Adrenal gland (tissue), 12 donors: Measurements from ENCODE around the gene MRI1. TPM values are rescaled to one million over a fixed set of nuclear protein-coding genes. Genes with fewer than 3 reads are reported as not detected.

Source experiments
- DNase-seq, 7 donors: peaks; one replicate each; pipeline ENCODE4 v3.0.0-alpha.2; 2019 to 2020
- H3K27ac ChIP-seq, 5 donors: fragments of 200-600 bp; sonication (generic) in 4 of 5; 1 replicate in 3 of 5; 2 replicates in 2 of 5; pipeline versions ENCODE4 v1.5.1 to v1.8.0; 2016 to 2020; ENCODE audit warnings: mild to moderate bottlenecking in 1 of 5
- H3K27me3 ChIP-seq: fragments of 200-600 bp; 2 replicates; pipeline ENCODE4 v1.8.0; 2021
- H3K36me3 ChIP-seq, 2 donors: fragments of 200-600 bp; replicated peaks in 1 of 2; 1 replicate in 1 of 2; 2 replicates in 1 of 2; pipeline versions ENCODE4 v1.5.1 to v1.8.0; 2018 to 2022
- H3K4me1 ChIP-seq, 2 donors: fragments of 200-600 bp; replicated peaks in 1 of 2; 1 replicate in 1 of 2; 2 replicates in 1 of 2; pipeline versions ENCODE4 v1.5.1 to v1.8.0; 2018 to 2021
- H3K4me3 ChIP-seq, 4 donors: fragments of 200-600 bp; sonication (generic) in 3 of 4; one replicate each; pipeline ENCODE4 v1.5.1; 2016 to 2018
- H3K9me3 ChIP-seq, 3 donors: fragments of 200-600 bp; sonication (generic) in 1 of 3; replicated peaks in 1 of 3; 1 replicate in 2 of 3; 2 replicates in 1 of 3; pipeline versions ENCODE4 v1.5.1 to v1.8.0; 2016 to 2021
- POLR2A ChIP-seq, 2 donors: fragments of 450-650 bp; IDR thresholded peaks; one replicate each; pipeline ENCODE4 v1.6.1; 2017; ENCODE audit warnings: antibody characterized with exemption in 2 of 2, mild to moderate bottlenecking in 2 of 2, moderate library complexity in 1 of 2
- WGBS, 4 donors: extraction: QIAGEN DNeasy Blood & Tissue Kit in 2 of 4; methylation state at CpG; one replicate each; pipeline versions ENCODE4 v1.1.5 to v1.1.7; 2013 to 2017; 5-methylcytosine and 5-hydroxymethylcytosine counted together
- intact Hi-C, 2 donors: fragments of 100-400 bp; cut with DNase I; formaldehyde crosslinking; loops; one replicate each; pipeline versions ENCODE4 v1.14.1 to v1.15.0; 2022 to 2023
- polyA plus RNA-seq, 3 donors: library from polyadenylated mRNA; stranded (reverse); fragments of 200-250 nt in 2 of 3; fragments of 350-450 nt in 1 of 3; fragmentation: Illumina TruSeq in 1 of 3; extraction: RNeasy Lipid Tissue Mini Kit (QIAGEN cat#74804) in 1 of 3; gene quantifications; one replicate each; pipeline ENCODE4 v1.2.3, GENCODE V29; 2013 to 2014
- total RNA-seq, 9 donors: library from RNA; depleted of rRNA in 4 of 9; stranded (reverse); fragments of >200 nt in 4 of 9; fragments of 120-200 nt in 1 of 9; fragmentation: NEBNext Ultra II Directional in 1 of 9; extraction: Animal tissue kit (Norgen Biotek cat#: 25700) in 1 of 9; gene quantifications; one replicate each; pipeline versions ENCODE4 v1.1.0 to v1.2.4, GENCODE V29; 2013 to 2023
- TF ChIP-seq, protein P1 (sequence below), 6 experiments: fragments of 450-650 bp in 4 of 6; fragments of 200-600 bp in 2 of 6; sonication (generic) in 1 of 6; IDR thresholded peaks; 1 replicate in 5 of 6; 2 replicates in 1 of 6; pipeline versions ENCODE4 v1.5.1 to v1.8.0; 2016 to 2021; ENCODE audit warnings: antibody characterized with exemption in 6 of 6, mild to moderate bottlenecking in 2 of 6, moderate library complexity in 1 of 6
- donor health status: healthy with polysubstance abuse.
- donor health status: Bipolar disorder and iron deficiency.
- donor health status: DM: yes; HTN: yes; CAD: no.
- donor health status: DM: no; HTN: no; CAD: no.
- donor health status: DM: no; HTN: no; CAD: no.
- donor health status: DM: yes; HTN: yes; CAD: no.

Gene MRI1
- total and polyA plus RNA-seq, 12 donors: 11.9 to 69.6 (median 38.1) TPM

DNA sequence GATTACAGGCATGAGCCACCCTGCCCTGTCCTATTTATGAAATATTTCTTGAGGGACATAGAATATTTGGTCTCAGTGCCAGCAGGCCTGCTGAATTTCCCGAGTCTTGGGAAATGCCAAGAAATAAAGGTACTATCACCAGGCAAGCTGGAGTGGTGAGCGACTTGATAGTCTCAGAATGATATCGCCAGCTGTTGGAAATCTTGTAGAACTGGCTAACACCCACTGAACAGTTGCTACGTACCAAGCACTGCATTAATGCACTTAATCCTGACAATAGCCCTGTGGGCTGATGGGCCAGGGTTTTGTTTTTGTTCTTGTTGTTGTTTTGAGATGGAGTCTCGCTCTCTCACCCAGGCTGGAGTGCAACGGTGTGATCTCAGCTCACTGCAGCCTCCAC is 42.2 kb upstream of the MRI1 start:
- Histone ChIP-seq H3K27me3 (no peaks in the 10 kb centered on the region), H3K9me3 (no peaks in the 10 kb centered on the region), H3K4me1 (no peaks in the 10 kb centered on the region), H3K27ac (no peak overlapping the region), H3K36me3 (no peaks in the 10 kb centered on the region), H3K4me3 (no peak overlapping the region)
- DNase-seq: no peak
- WGBS, 4 donors: 70 to 80% (median 77%) methylated on average over 5 to 6 of the region's 6 CpGs
- intact Hi-C loops: loop anchor here (5.0 to 10.0 kb wide), 2 partner anchors 125 to 127 kb away; no protein-coding TSS in a partner anchor
- TF ChIP-seq POLR2A (IDR thresholded peaks at IDR 0.05): no peak
- TF ChIP-seq, protein P1, sequence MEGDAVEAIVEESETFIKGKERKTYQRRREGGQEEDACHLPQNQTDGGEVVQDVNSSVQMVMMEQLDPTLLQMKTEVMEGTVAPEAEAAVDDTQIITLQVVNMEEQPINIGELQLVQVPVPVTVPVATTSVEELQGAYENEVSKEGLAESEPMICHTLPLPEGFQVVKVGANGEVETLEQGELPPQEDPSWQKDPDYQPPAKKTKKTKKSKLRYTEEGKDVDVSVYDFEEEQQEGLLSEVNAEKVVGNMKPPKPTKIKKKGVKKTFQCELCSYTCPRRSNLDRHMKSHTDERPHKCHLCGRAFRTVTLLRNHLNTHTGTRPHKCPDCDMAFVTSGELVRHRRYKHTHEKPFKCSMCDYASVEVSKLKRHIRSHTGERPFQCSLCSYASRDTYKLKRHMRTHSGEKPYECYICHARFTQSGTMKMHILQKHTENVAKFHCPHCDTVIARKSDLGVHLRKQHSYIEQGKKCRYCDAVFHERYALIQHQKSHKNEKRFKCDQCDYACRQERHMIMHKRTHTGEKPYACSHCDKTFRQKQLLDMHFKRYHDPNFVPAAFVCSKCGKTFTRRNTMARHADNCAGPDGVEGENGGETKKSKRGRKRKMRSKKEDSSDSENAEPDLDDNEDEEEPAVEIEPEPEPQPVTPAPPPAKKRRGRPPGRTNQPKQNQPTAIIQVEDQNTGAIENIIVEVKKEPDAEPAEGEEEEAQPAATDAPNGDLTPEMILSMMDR (IDR thresholded peaks at IDR 0.05): no peak

DNA sequence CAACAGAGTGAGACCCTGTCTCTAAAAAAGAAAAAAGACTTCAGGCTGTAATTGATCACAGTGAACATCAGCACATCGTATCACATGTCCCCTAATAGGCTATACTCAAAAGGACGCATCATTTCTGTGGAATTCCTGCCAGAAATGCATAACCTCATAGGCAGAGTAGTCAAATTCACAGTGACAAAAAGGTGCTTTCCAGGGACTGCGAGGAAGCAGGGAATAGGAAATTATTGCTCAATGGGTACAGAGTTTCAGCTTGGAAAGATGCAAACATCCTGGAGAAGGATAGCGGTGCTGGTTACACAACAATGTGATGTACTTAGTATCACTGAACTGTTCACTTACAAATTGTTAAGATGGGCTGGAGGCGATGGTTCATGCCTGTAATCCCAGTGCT is 41.1 kb upstream of the MRI1 start:
- no peaks in the 10 kb centered on the region for H3K36me3 ChIP-seq
- intact Hi-C loops: loop anchor here (5.0 to 10.0 kb wide), 2 partner anchors 126 to 128 kb away; no protein-coding TSS in a partner anchor

DNA sequence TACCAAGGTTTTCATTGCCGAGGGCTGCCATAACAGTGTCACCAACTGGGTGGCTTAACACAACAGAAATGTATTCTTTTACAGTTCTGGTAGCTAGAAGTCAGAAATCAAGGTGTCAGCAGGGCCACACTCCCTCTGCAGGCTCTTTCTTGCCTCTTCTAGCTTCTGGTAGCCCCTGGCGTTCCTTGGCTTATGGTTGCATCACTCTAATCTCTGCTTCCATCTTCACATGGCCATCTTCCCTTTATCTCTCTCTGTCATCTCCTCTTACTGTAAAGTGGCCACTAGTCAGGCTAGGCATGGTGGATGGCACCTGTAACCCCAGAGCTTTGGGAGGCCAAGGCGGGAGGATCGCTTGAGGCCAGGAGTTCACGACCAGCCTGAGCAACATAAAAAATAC is 38.0 kb upstream of the MRI1 start:
- Histone ChIP-seq H3K27me3 (no peaks in the 10 kb centered on the region), H3K27ac (no peak overlapping the region), H3K4me3 (no peak overlapping the region), H3K9me3 (no peaks in the 10 kb centered on the region), H3K4me1 (peaks cover 10 to 11% of the 10 kb centered on the region in 2 donors), H3K36me3 (no peaks in the 10 kb centered on the region)
- DNase-seq: no peak
- intact Hi-C loops: loop anchor here in 1 of 2 donors (10.0 kb wide), 1 partner anchor 132 kb away; no protein-coding TSS in a partner anchor
- no peak for TF ChIP-seq POLR2A (IDR thresholded peaks at IDR 0.05)
- TF ChIP-seq, protein P1 (IDR thresholded peaks at IDR 0.05): no peak
- WGBS, 4 donors: 83 to 95% (median 89%) methylated on average over 5 of the region's 5 CpGs

More for the DNA sequence above, 41.1 kb upstream of the MRI1 start:
- H3K4me3 ChIP-seq: no peak overlapping the region
- DNase-seq: no peak
- H3K27me3 ChIP-seq: no peaks in the 10 kb centered on the region
- H3K27ac ChIP-seq: no peak overlapping the region
- no peaks in the 10 kb centered on the region for H3K9me3 ChIP-seq
- WGBS, 4 donors: 70 to 83% (median 73%) methylated on average over 5 of the region's 5 CpGs
- TF ChIP-seq, protein P1 (IDR thresholded peaks at IDR 0.05): no peak
- no peak for TF ChIP-seq POLR2A (IDR thresholded peaks at IDR 0.05)
- no peaks in the 10 kb centered on the region for H3K4me1 ChIP-seq

DNA sequence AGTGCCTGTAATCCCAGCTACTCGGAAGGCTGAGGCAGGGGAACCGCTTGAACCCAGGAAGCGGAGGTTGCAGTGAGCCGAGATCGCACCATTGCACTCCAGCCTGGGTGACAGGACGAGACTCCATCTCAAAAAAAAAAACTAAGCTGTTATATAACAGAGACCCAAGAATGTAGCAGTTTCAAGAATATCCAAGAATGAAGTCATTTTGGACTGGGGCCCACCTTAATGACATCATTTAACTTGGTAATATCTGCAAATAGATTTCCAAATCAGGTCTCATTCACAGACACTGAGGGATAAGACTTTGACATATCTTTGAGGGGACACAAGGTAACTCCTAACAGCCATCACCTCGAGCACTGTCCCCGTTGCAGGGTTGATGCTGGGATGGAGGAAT is 36.5 kb upstream of the MRI1 start:
- Histone ChIP-seq H3K9me3 (no peaks in the 10 kb centered on the region), H3K36me3 (no peaks in the 10 kb centered on the region), H3K4me3 (no peak overlapping the region), H3K27me3 (no peaks in the 10 kb centered on the region), H3K27ac (no peak overlapping the region), H3K4me1 (peaks cover 18 to 21% of the 10 kb centered on the region in 2 donors)
- intact Hi-C loops: loop anchor here in 1 of 2 donors (10.0 kb wide), 1 partner anchor 133 kb away; no protein-coding TSS in a partner anchor
- TF ChIP-seq, protein P1 (IDR thresholded peaks at IDR 0.05): no peak
- TF ChIP-seq POLR2A (IDR thresholded peaks at IDR 0.05): no peak
- 68 to 83% (median 75%) methylated on average over 6 to 8 of the region's 8 CpGs for WGBS, 4 donors
- no peak for DNase-seq
